GM23338 (cell line): ENCODE data around the gene AKR1C2. TPM values are rescaled to one million over a fixed set of nuclear protein-coding genes. Genes with fewer than 3 reads are reported as not detected.
"Not testable (repeated sequence)": the region's sequence is repeated elsewhere in the genome, so short reads cannot be mapped to it uniquely, and the experiment has no call there.

Experiments
- ATAC-seq: fragments of 200-7000 bp; cut with Tn5 transposase; 3 replicates; pipeline ENCODE4 v1.9.1; 2020
- DNase-seq: peaks from one replicate; pipeline ENCODE4 v3.0.0-alpha.2; 2015; ENCODE audit warnings: low spot score
- H2AFZ ChIP-seq: fragments of 200-600 bp; sonication (generic); 2 replicates; pipeline ENCODE4 v1.8.0; 2016; ENCODE audit warnings: antibody characterized with exemption, mild to moderate bottlenecking, moderate library complexity
- H3F3A ChIP-seq: fragments of 200-600 bp; sonication (generic); replicated peaks from 2 replicates; pipeline ENCODE4 v1.8.0; 2017; ENCODE audit warnings: antibody characterized with exemption, mixed run types, low read depth
- H3K27ac ChIP-seq: fragments of 200-600 bp; sonication (generic); 2 replicates; pipeline ENCODE4 v1.6.1; 2016; ENCODE audit warnings: low read depth
- H3K27me3 ChIP-seq: fragments of 200-600 bp; sonication (generic); 2 replicates; pipeline ENCODE4 v1.8.0; 2016; ENCODE audit warnings: mild to moderate bottlenecking, mixed run types, moderate library complexity; ENCODE audit not compliant: insufficient read depth
- H3K36me3 ChIP-seq: fragments of 200-600 bp; sonication (generic); 2 replicates; pipeline ENCODE4 v1.8.0; 2016; ENCODE audit warnings: mild to moderate bottlenecking; ENCODE audit not compliant: insufficient read depth
- H3K4me1 ChIP-seq: fragments of 200-600 bp; sonication (generic); 2 replicates; pipeline ENCODE4 v1.8.0; 2016; ENCODE audit warnings: mild to moderate bottlenecking, moderate library complexity; ENCODE audit not compliant: insufficient read depth
- H3K4me2 ChIP-seq: fragments of 200-600 bp; sonication (generic); 2 replicates; pipeline ENCODE4 v1.7.1; 2017; ENCODE audit warnings: mixed run types
- H3K4me3 ChIP-seq: fragments of 200-600 bp; sonication (generic); 2 replicates; pipeline ENCODE4 v1.6.1; 2016; ENCODE audit warnings: mixed run types
- H3K79me2 ChIP-seq: fragments of 200-600 bp; sonication (generic); replicated peaks from 2 replicates; pipeline ENCODE4 v1.8.0; 2017; ENCODE audit warnings: mild to moderate bottlenecking; ENCODE audit not compliant: insufficient read depth
- H3K9me2 ChIP-seq: fragments of 200-600 bp; sonication (generic); 2 replicates; pipeline ENCODE4 v1.8.0; 2017; ENCODE audit not compliant: insufficient read depth
- H4K20me1 ChIP-seq: fragments of 200-600 bp; sonication (generic); replicated peaks from 2 replicates; pipeline ENCODE4 v1.8.0; 2017; ENCODE audit warnings: mild to moderate bottlenecking; ENCODE audit not compliant: insufficient read depth
- H3K27ac Mint-ChIP-seq: 2 replicates; pipeline ENCODE4 v1.8.0; 2020; ENCODE audit warnings: inconsistent platforms, mild to moderate bottlenecking, moderate library complexity, mixed read lengths
- H3K27me3 Mint-ChIP-seq: 3 replicates; pipeline ENCODE4 v1.8.0; 2022; ENCODE audit warnings: low read depth, mild to moderate bottlenecking, moderate library complexity, mixed read lengths, inconsistent platforms; ENCODE audit not compliant: insufficient read depth, poor library complexity
- H3K36me3 Mint-ChIP-seq: 3 replicates; pipeline ENCODE4 v1.8.0; 2021; ENCODE audit warnings: low read depth, mild to moderate bottlenecking, inconsistent platforms, moderate library complexity, mixed read lengths
- H3K4me1 Mint-ChIP-seq: 3 replicates; pipeline ENCODE4 v1.8.0; 2020; ENCODE audit warnings: mild to moderate bottlenecking, inconsistent platforms, mixed read lengths
- H3K4me3 Mint-ChIP-seq: 3 replicates; pipeline ENCODE4 v1.8.0; 2021; ENCODE audit warnings: moderate library complexity, mild to moderate bottlenecking, inconsistent platforms, mixed read lengths
- H3K9me3 Mint-ChIP-seq: 3 replicates; pipeline ENCODE4 v1.8.0; 2020; ENCODE audit warnings: moderate library complexity, mild to moderate bottlenecking, inconsistent platforms, mixed read lengths
- CREB1 ChIP-seq: fragments of 250-450 bp; sonication (Bioruptor Pico); IDR thresholded peaks from 2 replicates; pipeline ENCODE4 v1.5.0; 2020; ENCODE audit warnings: low read depth, mild to moderate bottlenecking, moderate library complexity
- EZH2 ChIP-seq: fragments of 200-600 bp; sonication (generic); IDR thresholded peaks from one replicate; pipeline ENCODE4 v1.8.0; 2017; ENCODE audit warnings: antibody characterized with exemption, mild to moderate bottlenecking, low read depth; ENCODE audit not compliant: unreplicated experiment
- EZH2phosphoT487 ChIP-seq: fragments of 200-600 bp; sonication (generic); IDR thresholded peaks from one replicate; pipeline ENCODE4 v1.8.1; 2018; ENCODE audit warnings: antibody characterized with exemption; ENCODE audit not compliant: unreplicated experiment
- NANOG ChIP-seq: IDR thresholded peaks from 2 replicates; pipeline ENCODE4 v1.6.1; 2016; ENCODE audit warnings: antibody characterized with exemption, borderline replicate concordance
- POLR2AphosphoS5 ChIP-seq: IDR thresholded peaks from 2 replicates; pipeline ENCODE4 v1.6.1; 2016; ENCODE audit warnings: antibody characterized with exemption, low read depth
- STAT1 ChIP-seq: IDR thresholded peaks from one replicate; pipeline ENCODE4 v1.6.1; 2016; ENCODE audit warnings: antibody characterized with exemption; ENCODE audit not compliant: unreplicated experiment
- ZNF114 ChIP-seq: fragments of 250-450 bp; sonication (Bioruptor Pico); IDR thresholded peaks from 2 replicates; pipeline ENCODE4 v1.5.0; 2020; ENCODE audit warnings: mild to moderate bottlenecking, moderate library complexity
- ZNF331 ChIP-seq: fragments of 250-450 bp; sonication (Bioruptor Pico); IDR thresholded peaks from 2 replicates; pipeline ENCODE4 v1.5.0; 2020; ENCODE audit warnings: low read depth, mild to moderate bottlenecking, moderate library complexity
- polyA plus RNA-seq: library from polyadenylated mRNA; unstranded; fragments of >200 nt; fragmentation: Nextera tagmentation; extraction: Ambion mirVana; gene quantifications from 2 replicates; pipeline ENCODE4 v1.2.1, GENCODE V29; 2016
- total RNA-seq: library from RNA; depleted of rRNA; stranded (reverse); fragments of >200 nt; shearing (Covaris generic); gene quantifications from 2 replicates; pipeline ENCODE4 v1.2.3, GENCODE V29; 2014
- TF ChIP-seq, protein P1 (sequence below): IDR thresholded peaks from 2 replicates; pipeline ENCODE4 v1.6.1; 2016; ENCODE audit warnings: antibody characterized with exemption
- TF ChIP-seq, protein P2 (sequence below): fragments of 250-450 bp; sonication (Bioruptor Pico); IDR thresholded peaks from 2 replicates; pipeline ENCODE4 v1.5.0; 2020; ENCODE audit warnings: mild to moderate bottlenecking, moderate library complexity
- TF ChIP-seq, protein P3 (sequence below): IDR thresholded peaks from one replicate; pipeline ENCODE4 v1.6.1; 2018; ENCODE audit warnings: antibody characterized with exemption; ENCODE audit not compliant: unreplicated experiment

AKR1C2 gene
- total and polyA plus RNA-seq, 2 experiments from 2014 or later: 0.35 to 0.86 TPM

DNA sequence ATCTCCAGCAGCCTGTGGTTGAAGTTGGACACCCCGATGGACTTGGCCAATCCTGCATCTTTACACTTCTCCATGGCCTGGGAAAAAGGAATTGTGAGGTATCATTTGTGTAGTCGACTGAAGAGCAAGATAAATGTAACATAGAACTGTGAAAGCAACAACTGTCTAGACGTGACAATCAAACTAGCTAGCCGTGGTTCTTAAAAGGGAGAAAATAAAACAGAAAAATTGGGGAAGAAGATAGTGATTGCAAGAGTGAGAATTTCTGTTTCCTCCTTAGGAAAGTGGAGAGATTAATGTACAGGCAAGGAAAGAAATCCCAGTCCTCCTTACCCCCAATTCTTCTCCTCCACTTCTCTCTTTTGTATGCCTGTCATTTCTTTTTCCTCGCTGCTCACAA, 5.0 kb downstream of the AKR1C2 start:
- no peak for TF ChIP-seq CREB1 (CRISPR knock-in tag)
- TF ChIP-seq EZH2: no peak
- no peak for TF ChIP-seq STAT1
- TF ChIP-seq NANOG: no peak
- TF ChIP-seq, protein P1, sequence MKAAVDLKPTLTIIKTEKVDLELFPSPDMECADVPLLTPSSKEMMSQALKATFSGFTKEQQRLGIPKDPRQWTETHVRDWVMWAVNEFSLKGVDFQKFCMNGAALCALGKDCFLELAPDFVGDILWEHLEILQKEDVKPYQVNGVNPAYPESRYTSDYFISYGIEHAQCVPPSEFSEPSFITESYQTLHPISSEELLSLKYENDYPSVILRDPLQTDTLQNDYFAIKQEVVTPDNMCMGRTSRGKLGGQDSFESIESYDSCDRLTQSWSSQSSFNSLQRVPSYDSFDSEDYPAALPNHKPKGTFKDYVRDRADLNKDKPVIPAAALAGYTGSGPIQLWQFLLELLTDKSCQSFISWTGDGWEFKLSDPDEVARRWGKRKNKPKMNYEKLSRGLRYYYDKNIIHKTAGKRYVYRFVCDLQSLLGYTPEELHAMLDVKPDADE: no peak
- no peak for TF ChIP-seq ZNF114 (CRISPR knock-in tag)
- TF ChIP-seq, protein P2, sequence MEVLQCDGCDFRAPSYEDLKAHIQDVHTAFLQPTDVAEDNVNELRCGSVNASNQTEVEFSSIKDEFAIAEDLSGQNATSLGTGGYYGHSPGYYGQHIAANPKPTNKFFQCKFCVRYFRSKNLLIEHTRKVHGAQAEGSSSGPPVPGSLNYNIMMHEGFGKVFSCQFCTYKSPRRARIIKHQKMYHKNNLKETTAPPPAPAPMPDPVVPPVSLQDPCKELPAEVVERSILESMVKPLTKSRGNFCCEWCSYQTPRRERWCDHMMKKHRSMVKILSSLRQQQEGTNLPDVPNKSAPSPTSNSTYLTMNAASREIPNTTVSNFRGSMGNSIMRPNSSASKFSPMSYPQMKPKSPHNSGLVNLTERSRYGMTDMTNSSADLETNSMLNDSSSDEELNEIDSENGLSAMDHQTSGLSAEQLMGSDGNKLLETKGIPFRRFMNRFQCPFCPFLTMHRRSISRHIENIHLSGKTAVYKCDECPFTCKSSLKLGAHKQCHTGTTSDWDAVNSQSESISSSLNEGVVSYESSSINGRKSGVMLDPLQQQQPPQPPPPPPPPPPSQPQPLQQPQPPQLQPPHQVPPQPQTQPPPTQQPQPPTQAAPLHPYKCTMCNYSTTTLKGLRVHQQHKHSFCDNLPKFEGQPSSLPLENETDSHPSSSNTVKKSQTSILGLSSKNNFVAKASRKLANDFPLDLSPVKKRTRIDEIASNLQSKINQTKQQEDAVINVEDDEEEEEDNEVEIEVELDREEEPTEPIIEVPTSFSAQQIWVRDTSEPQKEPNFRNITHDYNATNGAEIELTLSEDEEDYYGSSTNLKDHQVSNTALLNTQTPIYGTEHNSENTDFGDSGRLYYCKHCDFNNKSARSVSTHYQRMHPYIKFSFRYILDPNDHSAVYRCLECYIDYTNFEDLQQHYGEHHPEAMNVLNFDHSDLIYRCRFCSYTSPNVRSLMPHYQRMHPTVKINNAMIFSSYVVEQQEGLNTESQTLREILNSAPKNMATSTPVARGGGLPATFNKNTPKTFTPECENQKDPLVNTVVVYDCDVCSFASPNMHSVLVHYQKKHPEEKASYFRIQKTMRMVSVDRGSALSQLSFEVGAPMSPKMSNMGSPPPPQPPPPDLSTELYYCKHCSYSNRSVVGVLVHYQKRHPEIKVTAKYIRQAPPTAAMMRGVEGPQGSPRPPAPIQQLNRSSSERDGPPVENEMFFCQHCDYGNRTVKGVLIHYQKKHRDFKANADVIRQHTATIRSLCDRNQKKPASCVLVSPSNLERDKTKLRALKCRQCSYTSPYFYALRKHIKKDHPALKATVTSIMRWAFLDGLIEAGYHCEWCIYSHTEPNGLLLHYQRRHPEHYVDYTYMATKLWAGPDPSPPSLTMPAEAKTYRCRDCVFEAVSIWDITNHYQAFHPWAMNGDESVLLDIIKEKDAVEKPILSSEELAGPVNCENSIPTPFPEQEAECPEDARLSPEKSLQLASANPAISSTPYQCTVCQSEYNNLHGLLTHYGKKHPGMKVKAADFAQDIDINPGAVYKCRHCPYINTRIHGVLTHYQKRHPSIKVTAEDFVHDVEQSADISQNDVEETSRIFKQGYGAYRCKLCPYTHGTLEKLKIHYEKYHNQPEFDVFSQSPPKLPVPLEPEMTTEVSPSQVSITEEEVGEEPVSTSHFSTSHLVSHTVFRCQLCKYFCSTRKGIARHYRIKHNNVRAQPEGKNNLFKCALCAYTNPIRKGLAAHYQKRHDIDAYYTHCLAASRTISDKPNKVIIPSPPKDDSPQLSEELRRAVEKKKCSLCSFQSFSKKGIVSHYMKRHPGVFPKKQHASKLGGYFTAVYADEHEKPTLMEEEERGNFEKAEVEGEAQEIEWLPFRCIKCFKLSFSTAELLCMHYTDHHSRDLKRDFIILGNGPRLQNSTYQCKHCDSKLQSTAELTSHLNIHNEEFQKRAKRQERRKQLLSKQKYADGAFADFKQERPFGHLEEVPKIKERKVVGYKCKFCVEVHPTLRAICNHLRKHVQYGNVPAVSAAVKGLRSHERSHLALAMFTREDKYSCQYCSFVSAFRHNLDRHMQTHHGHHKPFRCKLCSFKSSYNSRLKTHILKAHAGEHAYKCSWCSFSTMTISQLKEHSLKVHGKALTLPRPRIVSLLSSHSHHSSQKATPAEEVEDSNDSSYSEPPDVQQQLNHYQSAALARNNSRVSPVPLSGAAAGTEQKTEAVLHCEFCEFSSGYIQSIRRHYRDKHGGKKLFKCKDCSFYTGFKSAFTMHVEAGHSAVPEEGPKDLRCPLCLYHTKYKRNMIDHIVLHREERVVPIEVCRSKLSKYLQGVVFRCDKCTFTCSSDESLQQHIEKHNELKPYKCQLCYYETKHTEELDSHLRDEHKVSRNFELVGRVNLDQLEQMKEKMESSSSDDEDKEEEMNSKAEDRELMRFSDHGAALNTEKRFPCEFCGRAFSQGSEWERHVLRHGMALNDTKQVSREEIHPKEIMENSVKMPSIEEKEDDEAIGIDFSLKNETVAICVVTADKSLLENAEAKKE (CRISPR knock-in tag): no peak
- TF ChIP-seq EZH2phosphoT487: no peak
- TF ChIP-seq, protein P3, sequence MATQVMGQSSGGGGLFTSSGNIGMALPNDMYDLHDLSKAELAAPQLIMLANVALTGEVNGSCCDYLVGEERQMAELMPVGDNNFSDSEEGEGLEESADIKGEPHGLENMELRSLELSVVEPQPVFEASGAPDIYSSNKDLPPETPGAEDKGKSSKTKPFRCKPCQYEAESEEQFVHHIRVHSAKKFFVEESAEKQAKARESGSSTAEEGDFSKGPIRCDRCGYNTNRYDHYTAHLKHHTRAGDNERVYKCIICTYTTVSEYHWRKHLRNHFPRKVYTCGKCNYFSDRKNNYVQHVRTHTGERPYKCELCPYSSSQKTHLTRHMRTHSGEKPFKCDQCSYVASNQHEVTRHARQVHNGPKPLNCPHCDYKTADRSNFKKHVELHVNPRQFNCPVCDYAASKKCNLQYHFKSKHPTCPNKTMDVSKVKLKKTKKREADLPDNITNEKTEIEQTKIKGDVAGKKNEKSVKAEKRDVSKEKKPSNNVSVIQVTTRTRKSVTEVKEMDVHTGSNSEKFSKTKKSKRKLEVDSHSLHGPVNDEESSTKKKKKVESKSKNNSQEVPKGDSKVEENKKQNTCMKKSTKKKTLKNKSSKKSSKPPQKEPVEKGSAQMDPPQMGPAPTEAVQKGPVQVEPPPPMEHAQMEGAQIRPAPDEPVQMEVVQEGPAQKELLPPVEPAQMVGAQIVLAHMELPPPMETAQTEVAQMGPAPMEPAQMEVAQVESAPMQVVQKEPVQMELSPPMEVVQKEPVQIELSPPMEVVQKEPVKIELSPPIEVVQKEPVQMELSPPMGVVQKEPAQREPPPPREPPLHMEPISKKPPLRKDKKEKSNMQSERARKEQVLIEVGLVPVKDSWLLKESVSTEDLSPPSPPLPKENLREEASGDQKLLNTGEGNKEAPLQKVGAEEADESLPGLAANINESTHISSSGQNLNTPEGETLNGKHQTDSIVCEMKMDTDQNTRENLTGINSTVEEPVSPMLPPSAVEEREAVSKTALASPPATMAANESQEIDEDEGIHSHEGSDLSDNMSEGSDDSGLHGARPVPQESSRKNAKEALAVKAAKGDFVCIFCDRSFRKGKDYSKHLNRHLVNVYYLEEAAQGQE: no peak
- no peak for TF ChIP-seq ZNF331
- TF ChIP-seq POLR2AphosphoS5: no peak
- DNase-seq (no peak), ATAC-seq (no peak)
- no peaks in the 10 kb centered on the region for H3K27me3 ChIP-seq
- no peaks in the 10 kb centered on the region for H3K36me3 ChIP-seq
- H3F3A ChIP-seq: no peaks in the 10 kb centered on the region
- H3K4me1 Mint-ChIP-seq: no peaks in the 10 kb centered on the region
- no peak overlapping the region for H2AFZ ChIP-seq
- H3K4me3 ChIP-seq: no peak overlapping the region
- no peak overlapping the region for H3K27ac Mint-ChIP-seq
- no peaks in the 10 kb centered on the region for H4K20me1 ChIP-seq
- no peaks in the 10 kb centered on the region for H3K36me3 Mint-ChIP-seq
- no peak overlapping the region for H3K4me2 ChIP-seq
- no peaks in the 10 kb centered on the region for H3K4me1 ChIP-seq
- no peaks in the 10 kb centered on the region for H3K79me2 ChIP-seq
- H3K27ac ChIP-seq: no peak overlapping the region
- H3K4me3 Mint-ChIP-seq: no peak overlapping the region
- H3K27me3 Mint-ChIP-seq: no peaks in the 10 kb centered on the region
- no peaks in the 10 kb centered on the region for H3K9me3 Mint-ChIP-seq
- H3K9me2 ChIP-seq: no peaks in the 10 kb centered on the region

DNA sequence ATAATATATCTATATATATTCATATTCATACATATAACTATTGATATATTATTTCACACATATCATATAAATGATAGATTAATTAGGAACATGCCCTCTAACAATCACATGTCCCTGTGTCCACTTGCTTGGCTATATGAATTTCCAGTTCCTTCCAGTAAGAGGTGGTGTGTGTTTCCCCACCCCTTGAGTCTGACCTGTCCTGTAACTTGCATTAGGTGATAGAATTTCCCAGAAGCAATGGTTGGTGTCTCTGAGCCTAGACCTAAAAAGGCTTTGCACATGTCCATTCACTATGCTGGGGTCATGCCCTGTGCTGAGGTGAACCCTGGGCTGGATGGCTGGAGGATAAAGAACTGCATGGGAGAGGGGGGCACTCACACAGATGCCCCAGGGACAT, 9.4 kb downstream of the AKR1C2 start:
- not testable (repeated sequence) for H3K27me3 Mint-ChIP-seq, H3F3A ChIP-seq, H3K4me3 ChIP-seq, H3K27ac ChIP-seq, H3K36me3 ChIP-seq, H3K4me3 Mint-ChIP-seq, H3K4me1 ChIP-seq, H3K27me3 ChIP-seq, H2AFZ ChIP-seq, H3K27ac Mint-ChIP-seq, ATAC-seq, H4K20me1 ChIP-seq, H3K4me2 ChIP-seq, H3K9me2 ChIP-seq, H3K36me3 Mint-ChIP-seq, H3K79me2 ChIP-seq, H3K9me3 Mint-ChIP-seq, H3K4me1 Mint-ChIP-seq, DNase-seq
